ENCODE data around the gene PC. TPM values are rescaled to one million over a fixed set of nuclear protein-coding genes. Genes with fewer than 3 reads are reported as not detected.
"Not testable (repeated sequence)": the region's sequence is repeated elsewhere in the genome, so short reads cannot be mapped to it uniquely, and the experiment has no call there.

Gene PC
- total and polyA plus RNA-seq, 2 donors: 3.6 to 12.6 TPM

DNA sequence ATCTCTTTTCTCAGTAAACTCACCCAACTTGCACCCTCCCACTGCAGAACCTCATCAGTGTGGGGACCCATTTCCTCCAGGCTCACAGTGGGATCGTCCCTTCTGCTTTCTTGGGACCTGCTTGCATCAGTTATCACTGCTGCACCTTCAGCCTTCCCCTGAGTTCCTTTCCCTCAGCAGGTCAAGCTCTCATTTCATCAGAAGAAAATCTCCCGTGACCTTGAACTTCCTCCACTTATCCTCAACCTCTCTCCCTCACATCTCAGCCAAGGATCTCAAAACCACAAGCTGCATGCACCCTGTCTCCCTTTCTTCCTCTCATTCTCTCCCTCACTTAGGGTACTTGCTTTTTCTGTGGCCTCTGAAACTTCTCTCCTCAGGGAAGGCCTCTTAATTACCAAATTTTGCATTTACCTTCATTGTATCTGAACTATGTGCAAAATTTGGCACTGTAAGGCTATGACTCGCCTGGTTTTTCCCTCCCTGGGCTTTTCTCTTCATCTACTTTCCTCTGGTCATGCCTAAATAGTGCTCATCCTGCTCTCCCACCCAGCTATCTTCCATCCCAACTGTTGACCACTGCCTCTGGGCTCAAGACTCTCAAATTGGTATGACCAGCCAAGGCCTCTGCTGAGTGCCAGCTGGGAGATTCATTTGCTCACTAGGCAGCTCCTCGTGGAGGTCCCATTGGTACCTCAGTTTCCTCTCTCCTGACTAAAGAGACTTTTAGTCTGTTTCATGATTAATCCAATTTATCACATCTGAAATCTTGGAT lies 117.7 kb downstream of the PC start:
- DNase-seq (ENCODE audit: extremely low spot score): no peak
- H3K27ac ChIP-seq (ENCODE audit: low read depth): no peak overlapping the region
- 85% methylated on average over 4 of the region's 4 CpGs for WGBS
- no peaks in the 10 kb centered on the region for H3K36me3 ChIP-seq (ENCODE audit: insufficient read depth)
- no peak overlapping the region for H3K4me3 ChIP-seq (ENCODE audit: low read depth, low read length)
- H3K4me1 ChIP-seq (ENCODE audit: insufficient read depth): peaks cover 3% of the 10 kb centered on the region

DNA sequence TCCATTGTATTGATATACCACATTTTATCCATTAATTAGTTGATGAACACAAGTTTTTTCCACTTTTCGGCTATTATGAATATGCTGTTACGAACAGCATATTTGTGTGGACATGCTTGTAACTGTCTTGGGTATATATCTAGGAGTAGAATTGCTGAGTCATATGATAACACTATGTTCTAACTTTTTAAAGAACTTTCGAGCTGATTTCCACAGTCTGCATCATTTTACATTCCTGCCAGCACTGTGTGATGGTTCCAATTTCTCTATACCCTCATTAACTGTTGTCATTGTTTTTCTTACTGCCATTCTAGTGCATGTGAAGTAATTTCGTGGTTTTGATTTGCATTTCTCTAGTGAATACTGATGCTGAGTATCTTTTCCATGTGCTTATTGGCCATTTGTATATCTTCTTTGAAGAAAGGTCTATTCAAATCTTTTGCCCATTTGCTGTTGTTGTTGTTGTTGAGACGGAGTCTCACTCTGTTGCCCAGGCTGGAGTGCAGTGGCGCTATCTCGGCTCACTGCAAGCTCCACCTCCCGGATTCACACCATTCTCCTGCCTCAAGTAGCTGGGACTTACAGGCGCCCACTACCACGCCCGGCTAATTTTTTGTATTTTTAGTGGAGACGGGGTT lies 122.3 kb downstream of the PC start:
- DNase-seq (ENCODE audit: extremely low spot score): no peak
- H3K27ac ChIP-seq (ENCODE audit: low read depth): no peak overlapping the region
- H3K4me3 ChIP-seq (ENCODE audit: low read depth, low read length): no peak overlapping the region
- no peaks in the 10 kb centered on the region for H3K4me1 ChIP-seq (ENCODE audit: insufficient read depth)
- H3K36me3 ChIP-seq (ENCODE audit: insufficient read depth): peaks cover 2% of the 10 kb centered on the region
- 91% methylated on average over 12 of the region's 12 CpGs for WGBS

DNA sequence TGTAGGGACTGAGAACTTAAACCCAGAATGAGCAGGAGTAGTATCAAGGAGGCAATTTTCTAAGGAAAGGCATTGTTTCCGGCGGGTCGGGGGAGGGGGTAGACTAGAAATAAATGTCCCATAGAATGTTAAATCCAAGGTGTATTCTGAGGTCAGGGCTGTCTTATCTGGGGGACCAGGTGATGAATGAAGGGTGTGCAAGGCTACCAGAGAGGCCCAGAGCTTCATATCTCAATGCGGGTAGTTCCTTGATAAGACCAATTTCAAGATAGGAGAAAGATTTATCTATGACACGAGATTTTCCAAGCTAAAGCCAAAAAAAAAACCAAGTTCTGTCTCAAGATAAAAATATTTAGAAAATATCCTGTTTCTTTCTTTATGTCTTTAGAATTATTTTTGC lies 123.2 kb downstream of the PC start:
- H3K27ac ChIP-seq (ENCODE audit: low read depth): no peak overlapping the region
- DNase-seq (ENCODE audit: extremely low spot score): no peak
- H3K4me1 ChIP-seq (ENCODE audit: insufficient read depth): no peaks in the 10 kb centered on the region
- WGBS: 75% methylated on average over 5 of the region's 5 CpGs
- H3K4me3 ChIP-seq (ENCODE audit: low read depth, low read length): no peak overlapping the region
- H3K36me3 ChIP-seq (ENCODE audit: insufficient read depth): peaks cover 2% of the 10 kb centered on the region

DNA sequence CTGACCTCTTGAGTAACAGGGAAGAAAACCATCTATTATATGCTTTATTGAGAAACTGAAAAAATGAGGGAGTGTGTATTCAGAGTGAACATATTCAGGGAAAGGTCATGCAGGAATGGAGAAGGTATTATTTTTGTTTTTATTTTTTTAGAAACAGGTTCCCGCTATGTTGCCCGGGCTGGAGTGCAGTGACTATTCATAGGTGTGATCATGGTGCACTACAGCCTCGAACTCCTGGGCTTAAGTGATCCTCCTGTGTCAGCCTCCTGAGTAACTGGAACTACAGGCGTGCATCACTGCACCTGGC lies 123.7 kb downstream of the PC start:
- DNase-seq (ENCODE audit: extremely low spot score): no peak
- 63% methylated on average over 4 of the region's 4 CpGs for WGBS

DNA sequence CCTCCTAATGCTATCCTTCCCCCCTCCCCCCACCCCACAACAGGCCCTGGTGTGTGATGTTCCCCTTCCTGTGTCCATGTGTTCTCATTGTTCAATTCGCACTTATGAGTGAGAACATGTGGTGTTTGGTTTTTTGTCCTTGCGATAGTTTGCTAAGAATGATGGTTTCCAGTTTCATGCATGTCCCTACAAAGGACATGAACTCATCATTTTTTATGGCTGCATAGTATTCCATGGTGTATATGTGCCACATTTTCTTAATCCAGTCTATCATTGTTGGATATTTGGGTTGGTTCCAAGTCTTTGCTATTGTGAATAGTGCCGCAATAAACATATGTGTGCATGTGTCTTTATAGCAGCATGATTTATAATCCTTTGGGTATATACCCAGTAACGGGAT lies 133.6 kb downstream of the PC start:
- not testable (repeated sequence) for H3K4me3 ChIP-seq (ENCODE audit: low read depth, low read length); H3K36me3 ChIP-seq (ENCODE audit: insufficient read depth); H3K27ac ChIP-seq (ENCODE audit: low read depth); H3K4me1 ChIP-seq (ENCODE audit: insufficient read depth); DNase-seq (ENCODE audit: extremely low spot score)
- WGBS: 96% methylated on average over 3 of the region's 4 CpGs

More for the DNA sequence above, 123.7 kb downstream of the PC start:
- H3K27ac ChIP-seq (ENCODE audit: low read depth): no peak overlapping the region
- H3K36me3 ChIP-seq (ENCODE audit: insufficient read depth): peaks cover 2% of the 10 kb centered on the region
- H3K4me1 ChIP-seq (ENCODE audit: insufficient read depth): no peaks in the 10 kb centered on the region
- no peak overlapping the region for H3K4me3 ChIP-seq (ENCODE audit: low read depth, low read length)

DNA sequence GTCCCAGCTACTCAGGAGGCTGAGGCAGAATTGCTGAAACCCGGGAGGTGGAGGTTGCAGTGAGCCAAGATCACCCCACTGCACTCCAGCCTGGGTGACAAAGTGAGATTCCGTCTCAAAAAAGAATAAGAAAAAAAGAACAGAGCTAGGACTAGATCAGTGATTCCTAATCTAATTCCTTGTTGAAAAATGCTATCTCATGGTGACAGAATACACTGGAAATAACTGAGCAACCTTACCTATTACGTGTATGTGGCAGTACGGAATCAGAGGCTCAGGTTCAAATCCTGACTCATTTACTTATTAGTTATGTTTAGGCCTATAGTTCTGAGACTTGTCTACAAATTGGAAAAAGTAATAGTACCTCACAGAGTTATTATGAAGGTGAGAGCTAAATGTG lies 134.5 kb downstream of the PC start:
- no peaks in the 10 kb centered on the region for H3K36me3 ChIP-seq (ENCODE audit: insufficient read depth)
- H3K4me3 ChIP-seq (ENCODE audit: low read depth, low read length): no peak overlapping the region
- no peak for DNase-seq (ENCODE audit: extremely low spot score)
- H3K27ac ChIP-seq (ENCODE audit: low read depth): no peak overlapping the region
- 96% methylated on average over 4 of the region's 4 CpGs for WGBS
- no peaks in the 10 kb centered on the region for H3K4me1 ChIP-seq (ENCODE audit: insufficient read depth)

DNA sequence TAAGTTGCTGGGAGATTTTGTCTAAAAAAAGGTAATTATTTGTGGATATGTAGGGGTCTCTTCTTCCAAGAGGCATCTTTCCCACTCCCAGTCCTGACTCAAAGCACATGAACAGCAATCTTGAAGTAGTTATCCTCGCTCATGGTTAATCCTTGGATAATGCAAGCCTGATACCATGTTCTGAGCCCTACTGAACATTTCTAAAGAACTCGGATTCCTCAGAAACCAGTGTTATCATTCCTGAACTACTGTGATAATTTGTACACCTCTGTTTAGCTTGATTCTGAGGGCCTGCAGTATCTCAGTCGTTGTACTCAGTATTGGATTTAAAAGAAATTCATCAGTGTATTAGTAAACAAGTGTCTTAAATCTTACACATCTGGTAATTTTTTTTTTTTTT lies 137.3 kb downstream of the PC start:
- WGBS: 44% methylated on average over 3 of the region's 3 CpGs
- no peak for DNase-seq (ENCODE audit: extremely low spot score)
- no peaks in the 10 kb centered on the region for H3K36me3 ChIP-seq (ENCODE audit: insufficient read depth)
- H3K4me1 ChIP-seq (ENCODE audit: insufficient read depth): no peaks in the 10 kb centered on the region
- no peak overlapping the region for H3K4me3 ChIP-seq (ENCODE audit: low read depth, low read length)
- no peak overlapping the region for H3K27ac ChIP-seq (ENCODE audit: low read depth)

DNA sequence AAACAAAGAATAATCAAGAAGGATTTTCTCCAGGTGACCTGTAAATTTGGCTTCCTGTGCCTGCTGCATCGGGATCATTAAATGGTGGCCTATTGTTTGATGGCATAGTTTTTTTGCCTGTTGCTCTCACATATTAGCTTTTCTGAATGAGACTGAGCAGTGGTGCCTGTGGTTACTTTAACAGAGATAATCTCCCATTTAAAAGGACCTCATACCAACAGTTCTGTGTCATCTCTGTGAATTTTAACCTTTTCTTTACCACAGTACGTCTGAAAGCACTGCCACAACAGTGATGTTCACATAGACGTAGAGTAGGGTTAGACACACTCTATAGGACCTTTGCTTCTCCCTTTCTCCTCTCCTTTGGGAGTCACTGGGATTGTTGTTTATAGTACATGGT lies 137.8 kb downstream of the PC start:
- Histone ChIP-seq H3K27ac (ENCODE audit: low read depth) (no peak overlapping the region), H3K36me3 (ENCODE audit: insufficient read depth) (no peaks in the 10 kb centered on the region), H3K4me1 (ENCODE audit: insufficient read depth) (no peaks in the 10 kb centered on the region), H3K4me3 (ENCODE audit: low read depth, low read length) (no peak overlapping the region)
- WGBS: 55% methylated on average over 3 of the region's 3 CpGs
- no peak for DNase-seq (ENCODE audit: extremely low spot score)

DNA sequence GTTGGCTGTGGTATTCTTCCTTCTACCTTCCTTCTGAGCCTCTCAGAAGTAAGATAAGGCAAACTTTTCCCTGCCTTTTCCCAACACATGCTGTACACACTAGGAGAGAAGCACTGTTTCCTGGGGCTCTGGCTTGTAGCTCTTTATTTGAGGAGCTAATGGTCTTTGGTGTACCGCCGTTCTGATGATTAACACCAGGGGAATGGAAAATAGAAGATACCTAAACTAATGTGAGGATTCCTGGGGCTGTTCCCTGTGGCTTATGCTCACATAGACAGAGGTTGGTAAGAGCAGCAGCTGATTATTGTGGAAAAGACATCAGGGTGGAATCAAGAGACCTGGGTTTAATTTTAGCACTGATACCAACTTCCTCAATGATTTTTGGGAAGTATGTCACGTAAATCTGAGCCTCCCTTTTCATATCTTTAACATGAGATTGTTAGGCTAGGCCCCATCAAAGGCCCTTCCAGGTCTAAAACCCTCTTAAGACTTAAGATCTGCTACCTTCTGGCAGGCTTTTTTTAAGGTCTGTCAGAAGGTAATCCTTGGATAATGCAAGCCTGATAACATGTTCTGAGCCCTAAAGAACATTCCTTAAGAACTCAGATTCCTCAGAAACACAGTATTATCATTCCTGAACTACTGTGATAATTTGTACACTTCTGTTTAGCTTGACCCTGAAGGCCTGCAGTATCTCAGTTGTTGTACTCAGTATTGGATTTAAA lies 139.8 kb downstream of the PC start:
- no peaks in the 10 kb centered on the region for H3K36me3 ChIP-seq (ENCODE audit: insufficient read depth)
- no peak overlapping the region for H3K27ac ChIP-seq (ENCODE audit: low read depth)
- H3K4me1 ChIP-seq (ENCODE audit: insufficient read depth): no peaks in the 10 kb centered on the region
- WGBS: 80% methylated on average over 3 of the region's 3 CpGs
- H3K4me3 ChIP-seq (ENCODE audit: low read depth, low read length): no peak overlapping the region
- no peak for DNase-seq (ENCODE audit: extremely low spot score)

DNA sequence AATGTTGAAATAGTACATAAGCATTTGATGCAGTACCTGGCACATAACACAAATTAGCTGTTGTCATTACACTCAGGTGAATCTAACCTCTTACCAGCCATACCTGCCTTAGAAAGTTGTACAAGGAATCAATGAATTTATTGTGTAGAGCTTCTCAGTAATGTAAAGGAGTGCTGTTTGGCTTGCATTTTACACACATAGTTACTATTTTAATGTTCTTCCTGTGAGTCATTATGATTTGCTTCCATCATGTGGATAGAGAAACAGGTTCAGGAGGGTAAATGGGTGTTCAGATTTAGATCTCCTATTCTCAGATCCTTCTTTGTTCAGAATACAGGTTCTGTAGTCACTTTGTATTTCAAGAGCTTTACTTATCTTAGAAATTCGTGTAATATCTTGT lies 142.5 kb downstream of the PC start:
- 34% methylated on average over 1 of the region's 1 CpG for WGBS
- H3K4me1 ChIP-seq (ENCODE audit: insufficient read depth): no peaks in the 10 kb centered on the region
- no peak overlapping the region for H3K4me3 ChIP-seq (ENCODE audit: low read depth, low read length)
- no peak for DNase-seq (ENCODE audit: extremely low spot score)
- no peak overlapping the region for H3K27ac ChIP-seq (ENCODE audit: low read depth)
- H3K36me3 ChIP-seq (ENCODE audit: insufficient read depth): no peaks in the 10 kb centered on the region

DNA sequence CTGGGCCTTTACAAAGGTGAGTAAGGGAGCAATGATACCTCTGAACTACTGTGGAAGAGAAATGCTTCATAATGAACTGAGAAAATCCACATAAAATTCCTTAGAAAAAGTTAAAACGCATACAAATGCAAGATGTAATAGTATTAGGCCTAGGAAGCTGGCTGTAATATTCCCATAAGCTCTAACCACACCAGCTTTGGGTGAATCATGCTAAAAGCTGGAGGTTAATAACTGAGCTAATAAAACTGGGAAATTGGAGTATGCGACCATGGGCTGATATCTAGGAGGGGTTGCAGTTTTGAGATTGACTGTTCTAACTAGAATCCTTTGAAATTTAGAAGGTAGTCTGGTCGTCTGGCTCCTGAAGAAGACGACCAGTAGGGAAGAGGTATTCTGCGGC lies 143.5 kb downstream of the PC start:
- Histone ChIP-seq H3K4me1 (ENCODE audit: insufficient read depth) (no peaks in the 10 kb centered on the region), H3K4me3 (ENCODE audit: low read depth, low read length) (no peak overlapping the region)
- 90% methylated on average over 5 of the region's 5 CpGs for whole genome bisulfite sequencing

DNA sequence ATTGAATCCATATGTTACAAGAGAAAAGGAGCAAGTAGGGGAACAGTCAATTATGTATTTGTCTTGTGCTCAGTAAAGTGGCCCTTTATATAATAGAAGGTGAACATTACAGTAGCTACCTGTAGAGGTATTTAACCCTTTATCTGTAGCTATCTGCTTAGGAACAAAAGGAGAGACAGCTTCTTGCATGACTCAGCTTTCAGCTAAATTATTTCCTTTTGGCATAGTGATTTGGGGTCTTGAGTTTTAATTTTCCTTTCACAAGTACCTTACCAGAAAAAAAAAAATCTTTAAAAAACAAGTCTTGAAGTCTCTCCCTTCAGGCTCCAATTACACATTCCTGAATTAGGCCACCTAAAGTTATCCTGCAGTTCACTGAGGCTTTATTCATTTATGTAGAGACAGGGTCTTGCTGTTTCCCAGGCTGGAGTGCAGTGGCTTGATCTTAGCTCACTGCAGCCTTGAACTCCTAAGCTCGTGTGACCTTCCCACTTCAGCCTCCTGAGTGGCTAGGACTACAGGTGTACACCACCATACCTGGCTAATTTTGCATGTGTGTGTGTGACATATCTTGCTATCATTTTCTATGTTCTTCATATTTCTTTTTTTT lies 147.5 kb downstream of the PC start:
- Histone ChIP-seq H3K27ac (ENCODE audit: low read depth) (no peak overlapping the region), H3K4me3 (ENCODE audit: low read depth, low read length) (no peak overlapping the region), H3K4me1 (ENCODE audit: insufficient read depth) (no peaks in the 10 kb centered on the region), H3K36me3 (ENCODE audit: insufficient read depth) (no peaks in the 10 kb centered on the region)
- WGBS: 100% methylated on average over 1 of the region's 1 CpG
- no peak for DNase-seq (ENCODE audit: extremely low spot score)

More for the DNA sequence above, 143.5 kb downstream of the PC start:
- no peaks in the 10 kb centered on the region for H3K36me3 ChIP-seq (ENCODE audit: insufficient read depth)
- H3K27ac ChIP-seq (ENCODE audit: low read depth): no peak overlapping the region
- no peak for DNase-seq (ENCODE audit: extremely low spot score)

DNA sequence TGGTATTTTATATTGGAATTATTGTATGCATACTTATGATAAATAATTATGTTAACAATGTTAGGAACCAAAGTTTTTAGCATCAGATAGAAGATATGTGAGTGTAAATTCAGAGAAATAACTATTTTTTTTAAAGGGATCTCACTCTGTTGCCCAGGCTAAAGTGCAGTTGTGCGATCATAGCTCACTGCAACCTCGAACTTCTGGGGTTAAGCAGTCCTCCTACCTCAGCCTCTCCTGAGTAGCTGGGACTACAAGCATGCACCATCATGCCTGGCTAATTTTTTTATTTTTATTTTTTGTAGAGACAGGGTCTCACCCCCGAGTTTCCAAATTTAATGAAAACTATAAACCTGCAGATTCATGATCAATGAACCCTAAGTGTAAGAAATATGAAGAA lies 148.6 kb downstream of the PC start:
- no peaks in the 10 kb centered on the region for H3K36me3 ChIP-seq (ENCODE audit: insufficient read depth)
- H3K4me3 ChIP-seq (ENCODE audit: low read depth, low read length): no peak overlapping the region
- no peak for DNase-seq (ENCODE audit: extremely low spot score)
- WGBS: 94% methylated on average over 3 of the region's 3 CpGs
- no peak overlapping the region for H3K27ac ChIP-seq (ENCODE audit: low read depth)
- H3K4me1 ChIP-seq (ENCODE audit: insufficient read depth): no peaks in the 10 kb centered on the region

All from urinary bladder (tissue), 4 donors.